Osteoblast (primary cell): ENCODE data around the gene MAD1L1. TPM values are rescaled to one million over a fixed set of nuclear protein-coding genes. Genes with fewer than 3 reads are reported as not detected.

ENCODE experiments used
- DNase-seq: peaks from one replicate; pipeline ENCODE4 v3.0.0; 2011; ENCODE audit warnings: low spot score, mixed read lengths; ENCODE audit not compliant: insufficient read length; ENCODE audit errors: missing footprints
- H2AFZ ChIP-seq: 2 replicates; pipeline ENCODE4 v1.6.0; 2011; ENCODE audit warnings: mild to moderate bottlenecking, low read length
- H3K27ac ChIP-seq: 2 replicates; pipeline ENCODE4 v1.5.1; 2011; ENCODE audit warnings: mild to moderate bottlenecking, low read depth, low read length, moderate library complexity
- H3K27me3 ChIP-seq: 2 replicates; pipeline ENCODE4 v1.6.0; 2012; ENCODE audit warnings: mild to moderate bottlenecking, control low read depth, inconsistent platforms, low read length, moderate library complexity; ENCODE audit not compliant: insufficient read depth
- H3K36me3 ChIP-seq: 2 replicates; pipeline ENCODE4 v1.5.1; 2011; ENCODE audit warnings: mild to moderate bottlenecking, low read length, control low read depth, moderate library complexity; ENCODE audit not compliant: insufficient read depth
- H3K4me1 ChIP-seq: 2 replicates; pipeline ENCODE4 v1.5.1; 2011; ENCODE audit warnings: mild to moderate bottlenecking, low read length, control low read depth, moderate library complexity; ENCODE audit not compliant: insufficient read depth
- H3K4me2 ChIP-seq: 2 replicates; pipeline ENCODE4 v1.6.0; 2011; ENCODE audit warnings: mild to moderate bottlenecking, low read length; ENCODE audit not compliant: insufficient read depth
- H3K4me3 ChIP-seq: fragments of 200-600 bp; sonication (generic); 3 replicates; pipeline ENCODE4 v1.5.1; 2012; ENCODE audit warnings: mild to moderate bottlenecking, low read length, inconsistent platforms; ENCODE audit not compliant: insufficient read depth
- H3K79me2 ChIP-seq: 2 replicates; pipeline ENCODE4 v1.6.0; 2012; ENCODE audit warnings: mild to moderate bottlenecking, low read length, control low read depth, inconsistent platforms; ENCODE audit not compliant: insufficient read depth
- H3K9me3 ChIP-seq: 2 replicates; pipeline ENCODE4 v1.5.1; 2011; ENCODE audit warnings: low read depth, low read length, control low read depth
- H4K20me1 ChIP-seq: 2 replicates; pipeline ENCODE4 v1.6.0; 2012; ENCODE audit warnings: mild to moderate bottlenecking, low read length, control low read depth; ENCODE audit not compliant: insufficient read depth
- CTCF ChIP-seq: IDR thresholded peaks from 2 replicates; pipeline ENCODE4 v1.5.1; 2011; ENCODE audit warnings: mild to moderate bottlenecking, low read depth, low read length, moderate library complexity; ENCODE audit errors: extremely low read depth
- total RNA-seq: library from RNA; depleted of rRNA; stranded (reverse); fragments of >200 nt; gene quantifications from 2 replicates; pipeline ENCODE4 v1.2.3, GENCODE V29; 2012

Gene MAD1L1
- total RNA-seq, 1 donor, result 66.2 TPM

- Histone ChIP-seq H2AFZ (no peak overlapping the region), H3K4me3 (no peak overlapping the region), H3K27ac (no peak overlapping the region), H3K4me1 (no peaks in the 10 kb centered on the region), H3K79me2 (no peaks in the 10 kb centered on the region), H3K27me3 (no peaks in the 10 kb centered on the region), H4K20me1 (no peaks in the 10 kb centered on the region), H3K36me3 (no peaks in the 10 kb centered on the region), H3K4me2 (no peak overlapping the region), H3K9me3 (no peaks in the 10 kb centered on the region)
- TF ChIP-seq CTCF, result no peak
- no peak for DNase-seq
Observed at GRCh38 chr7:1949681-1950055, 283.1 kb downstream of the MAD1L1 start.

GRCh38 chr7:1948887-1949680 is 283.7 kb downstream of the MAD1L1 start:
- Histone ChIP-seq H3K9me3 (no peaks in the 10 kb centered on the region), H3K4me3 (no peak overlapping the region), H3K79me2 (no peaks in the 10 kb centered on the region), H2AFZ (no peak overlapping the region), H3K4me2 (no peak overlapping the region), H3K27me3 (no peaks in the 10 kb centered on the region), H3K4me1 (no peaks in the 10 kb centered on the region), H3K27ac (no peak overlapping the region), H3K36me3 (no peaks in the 10 kb centered on the region), H4K20me1 (no peaks in the 10 kb centered on the region)
- DNase-seq, result no peak
- no peak for TF ChIP-seq CTCF

- H3K4me1 ChIP-seq, result no peaks in the 10 kb centered on the region
- no peak overlapping the region for H2AFZ ChIP-seq
- H4K20me1 ChIP-seq, result no peaks in the 10 kb centered on the region
- H3K4me3 ChIP-seq, result no peak overlapping the region
- no peak for TF ChIP-seq CTCF
- H3K9me3 ChIP-seq, result no peaks in the 10 kb centered on the region
- H3K79me2 ChIP-seq, result no peaks in the 10 kb centered on the region
- H3K27me3 ChIP-seq, result no peaks in the 10 kb centered on the region
- H3K4me2 ChIP-seq, result no peak overlapping the region
- H3K27ac ChIP-seq, result no peak overlapping the region
- no peaks in the 10 kb centered on the region for H3K36me3 ChIP-seq
- no peak for DNase-seq
Observed at GRCh38 chr7:1948301-1948796, 284.4 kb downstream of the MAD1L1 start.

GRCh38 chr7:1947586-1948217 is 285.0 kb downstream of the MAD1L1 start:
- no peak overlapping the region for H3K4me2 ChIP-seq
- no peak for TF ChIP-seq CTCF
- H3K36me3 ChIP-seq, result no peaks in the 10 kb centered on the region
- no peaks in the 10 kb centered on the region for H3K9me3 ChIP-seq
- H3K4me1 ChIP-seq, result no peaks in the 10 kb centered on the region
- H2AFZ ChIP-seq, result no peak overlapping the region
- H3K27me3 ChIP-seq, result no peaks in the 10 kb centered on the region
- H3K27ac ChIP-seq, result no peak overlapping the region
- no peak for DNase-seq
- no peaks in the 10 kb centered on the region for H4K20me1 ChIP-seq
- H3K4me3 ChIP-seq, result no peak overlapping the region
- no peaks in the 10 kb centered on the region for H3K79me2 ChIP-seq
